AG09309 (cell line): ENCODE results near the gene SDK1.

Experiments used
- DNase-seq: peaks from one replicate; pipeline ENCODE4 v3.0.0-alpha.2; 2010; ENCODE audit warnings: low read depth
- H3K4me3 ChIP-seq: 2 replicates; pipeline ENCODE4 v1.5.1; 2011; ENCODE audit warnings: mild to moderate bottlenecking, low read depth, low read length, moderate library complexity; ENCODE audit not compliant: control insufficient read depth
- TF ChIP-seq, protein P1 (sequence below): IDR thresholded peaks from 2 replicates; pipeline ENCODE4 v1.5.1; 2011; ENCODE audit warnings: mild to moderate bottlenecking, low read depth, low read length, inconsistent platforms; ENCODE audit not compliant: insufficient read depth, control insufficient read depth; ENCODE audit errors: missing control alignments

The SDK1 gene

DNA sequence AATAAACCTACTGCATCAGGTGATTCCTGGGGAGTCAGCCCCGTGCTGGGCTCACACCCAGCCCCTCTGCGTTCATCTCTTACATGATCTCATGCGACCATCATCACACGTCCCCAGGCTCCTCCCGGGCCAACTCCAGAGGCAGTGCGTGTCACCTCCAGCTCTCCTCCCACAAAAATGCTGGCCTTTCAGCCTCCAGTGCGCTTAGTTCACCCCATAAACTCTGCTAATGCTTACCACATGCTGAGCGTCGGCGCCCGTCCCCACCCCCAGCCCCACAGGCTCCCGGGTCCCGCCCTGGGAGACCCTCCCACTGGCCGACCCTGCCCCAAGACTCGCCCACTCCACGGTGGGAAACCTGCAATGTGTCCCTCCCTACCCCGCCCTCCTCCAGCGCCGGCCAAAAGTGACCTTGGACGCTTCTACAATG lies 816 bp upstream of the SDK1 start:
- no peak overlapping the region for H3K4me3 ChIP-seq

GRCh38 chr7:3301449-3301731 lies 338 bp downstream of the SDK1 start:
- DNase-seq: no peak
- H3K4me3 ChIP-seq: no peak overlapping the region
- TF ChIP-seq, protein P1, sequence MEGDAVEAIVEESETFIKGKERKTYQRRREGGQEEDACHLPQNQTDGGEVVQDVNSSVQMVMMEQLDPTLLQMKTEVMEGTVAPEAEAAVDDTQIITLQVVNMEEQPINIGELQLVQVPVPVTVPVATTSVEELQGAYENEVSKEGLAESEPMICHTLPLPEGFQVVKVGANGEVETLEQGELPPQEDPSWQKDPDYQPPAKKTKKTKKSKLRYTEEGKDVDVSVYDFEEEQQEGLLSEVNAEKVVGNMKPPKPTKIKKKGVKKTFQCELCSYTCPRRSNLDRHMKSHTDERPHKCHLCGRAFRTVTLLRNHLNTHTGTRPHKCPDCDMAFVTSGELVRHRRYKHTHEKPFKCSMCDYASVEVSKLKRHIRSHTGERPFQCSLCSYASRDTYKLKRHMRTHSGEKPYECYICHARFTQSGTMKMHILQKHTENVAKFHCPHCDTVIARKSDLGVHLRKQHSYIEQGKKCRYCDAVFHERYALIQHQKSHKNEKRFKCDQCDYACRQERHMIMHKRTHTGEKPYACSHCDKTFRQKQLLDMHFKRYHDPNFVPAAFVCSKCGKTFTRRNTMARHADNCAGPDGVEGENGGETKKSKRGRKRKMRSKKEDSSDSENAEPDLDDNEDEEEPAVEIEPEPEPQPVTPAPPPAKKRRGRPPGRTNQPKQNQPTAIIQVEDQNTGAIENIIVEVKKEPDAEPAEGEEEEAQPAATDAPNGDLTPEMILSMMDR: no peak

More for the DNA sequence above, 816 bp upstream of the SDK1 start:
- DNase-seq: no peak
- TF ChIP-seq, protein P1: no peak

- TF ChIP-seq, protein P1: no peak
- no peak for DNase-seq
- no peak overlapping the region for H3K4me3 ChIP-seq
Measured at GRCh38 chr7:3301831-3302618, 973 bp downstream of the SDK1 start.

DNA sequence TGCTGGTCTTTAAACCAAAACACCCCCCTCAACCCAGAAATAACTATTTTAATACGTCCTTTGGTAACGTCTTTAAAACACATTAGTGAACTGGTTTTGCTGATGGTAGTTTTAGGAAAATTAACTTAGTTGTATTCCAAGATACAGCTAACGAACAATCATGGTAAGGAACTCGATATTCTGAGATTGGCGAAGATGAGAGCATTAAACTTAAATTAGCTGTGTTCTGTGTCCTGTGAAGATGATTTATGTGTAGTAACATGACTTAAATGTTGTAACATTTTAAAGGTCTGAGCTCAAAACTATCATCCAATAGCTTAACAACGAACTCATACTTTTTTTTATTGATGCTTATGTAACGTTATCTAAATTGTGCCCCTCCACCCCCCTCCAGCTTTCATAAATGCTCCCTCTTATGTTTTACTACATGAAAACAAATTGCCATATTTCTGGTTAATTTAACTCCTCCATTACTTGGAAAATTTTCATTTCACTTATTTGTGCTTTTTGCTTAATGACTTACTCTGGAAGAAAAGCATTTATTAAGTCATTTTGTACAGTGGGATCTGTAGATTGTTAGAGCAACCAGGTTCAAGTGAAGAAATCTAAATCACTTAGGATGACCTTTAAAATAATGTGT lies 1.7 kb downstream of the SDK1 start:
- TF ChIP-seq, protein P1: no peak
- no peak overlapping the region for H3K4me3 ChIP-seq
- DNase-seq: no peak

GRCh38 chr7:3304131-3304530 lies 3.1 kb downstream of the SDK1 start:
- H3K4me3 ChIP-seq: no peak overlapping the region
- DNase-seq: no peak
- TF ChIP-seq, protein P1: no peak

DNA sequence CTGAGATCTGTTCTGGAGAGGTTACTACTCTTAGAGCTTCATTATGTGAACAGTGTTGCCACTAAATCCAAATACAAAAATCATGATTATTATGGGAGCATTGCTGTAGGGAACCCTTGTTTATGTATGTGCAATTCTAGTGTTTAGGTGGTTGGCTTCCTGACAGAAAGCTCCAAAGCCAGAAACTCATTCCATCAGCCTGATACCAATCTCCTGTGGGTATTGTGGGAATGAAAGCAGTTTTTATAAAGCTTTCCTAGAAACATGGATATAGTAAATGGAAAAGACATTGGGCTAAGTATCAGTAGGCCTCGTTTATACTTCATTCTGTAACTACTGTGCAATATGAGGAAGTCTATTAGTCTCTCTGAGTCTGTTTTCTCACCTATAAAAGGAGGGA lies 6.4 kb downstream of the SDK1 start:
- TF ChIP-seq, protein P1: no peak
- DNase-seq: no peak
- H3K4me3 ChIP-seq: no peak overlapping the region
